Astrocyte of the spinal cord (primary cell): ENCODE data around the gene STXBP5L.
A peak's percentile ranks its signal among the peaks of the same experiment; 100 is the strongest.

Experiments
- DNase-seq: peaks from one replicate; pipeline ENCODE4 v3.0.0; 2011; ENCODE audit warnings: low read depth, low spot score
- H3K4me3 ChIP-seq: 2 replicates; pipeline ENCODE4 v1.5.1; 2011; ENCODE audit warnings: low read depth, mild to moderate bottlenecking, low read length, moderate library complexity
- CTCF ChIP-seq: IDR thresholded peaks from 2 replicates; pipeline ENCODE4 v1.5.1; 2012; ENCODE audit warnings: low read depth, mild to moderate bottlenecking, low read length, inconsistent platforms
- in situ Hi-C: cut with HindIII; loops from 2 replicates; pipeline ENCODE4 v1.10.0; 2017; ENCODE audit warnings: low sequenced_read_pairs

Gene STXBP5L

GRCh38 chr3:121126707-121127035 lies 218.7 kb downstream of the STXBP5L start:
- DNase-seq = no peak
- H3K4me3 ChIP-seq = no peak overlapping the region
- in situ Hi-C loops = no loop called here
- TF ChIP-seq CTCF = no peak

GRCh38 chr3:121152573-121152972 lies 244.6 kb downstream of the STXBP5L start:
- no peak overlapping the region for H3K4me3 ChIP-seq
- DNase-seq = peak; percentile 9
- in situ Hi-C loops = no loop called here
- no peak for TF ChIP-seq CTCF

- no peak overlapping the region for H3K4me3 ChIP-seq
- no peak for TF ChIP-seq CTCF
- in situ Hi-C loops = no loop called here
- no peak for DNase-seq
These were observed 245.8 kb downstream of the STXBP5L start for GRCh38 chr3:121153851-121154250.

- no peak for DNase-seq
- TF ChIP-seq CTCF = no peak
These were observed 247.0 kb downstream of the STXBP5L start for GRCh38 chr3:121155028-121155427.

GRCh38 chr3:121165397-121165837 lies 257.4 kb downstream of the STXBP5L start:
- in situ Hi-C loops = no loop called here
- DNase-seq = no peak
- no peak overlapping the region for H3K4me3 ChIP-seq
- TF ChIP-seq CTCF = no peak

More at GRCh38 chr3:121155028-121155427, 247.0 kb downstream of the STXBP5L start:
- no peak overlapping the region for H3K4me3 ChIP-seq
- in situ Hi-C loops = no loop called here

GRCh38 chr3:121167374-121168139 lies 259.6 kb downstream of the STXBP5L start:
- in situ Hi-C loops = no loop called here
- H3K4me3 ChIP-seq = no peak overlapping the region
- no peak for DNase-seq
- TF ChIP-seq CTCF = no peak
